ENCODE data around the gene HMGN5.

DNA sequence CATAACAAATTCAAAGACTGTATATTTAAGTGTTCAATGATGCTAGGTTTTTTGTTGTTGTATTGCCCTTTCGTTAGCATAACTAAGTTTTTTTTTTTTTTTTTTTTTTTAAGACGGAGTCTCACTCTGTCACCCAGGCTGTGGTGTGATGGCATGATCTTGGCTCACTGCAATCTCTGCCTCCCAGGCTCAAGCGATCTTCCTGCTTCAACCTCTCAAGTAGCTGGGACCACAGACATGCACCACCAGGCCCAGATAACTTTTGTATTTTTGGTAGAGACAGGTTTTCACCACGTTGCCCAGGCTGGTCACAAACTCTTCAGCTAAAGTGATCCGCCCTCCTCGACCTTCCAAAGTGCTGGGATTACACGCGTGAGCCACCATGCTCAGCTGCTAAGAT, 7.2 kb upstream of the HMGN5 start:
- TF ChIP-seq POLR2AphosphoS5 (IDR thresholded peaks at IDR 0.05; ENCODE audit: borderline replicate concordance, low read depth, low read length) = no peak
- no peak for TF ChIP-seq EZH2 (IDR thresholded peaks at IDR 0.05)

Data from SK-N-MC (cell line).